ENCODE data around the gene ATP7B. TPM values are rescaled to one million over a fixed set of nuclear protein-coding genes. Genes with fewer than 3 reads are reported as not detected.

Gene ATP7B
- total RNA-seq, 1 donor from 2014 or later: 3.4 TPM

DNA sequence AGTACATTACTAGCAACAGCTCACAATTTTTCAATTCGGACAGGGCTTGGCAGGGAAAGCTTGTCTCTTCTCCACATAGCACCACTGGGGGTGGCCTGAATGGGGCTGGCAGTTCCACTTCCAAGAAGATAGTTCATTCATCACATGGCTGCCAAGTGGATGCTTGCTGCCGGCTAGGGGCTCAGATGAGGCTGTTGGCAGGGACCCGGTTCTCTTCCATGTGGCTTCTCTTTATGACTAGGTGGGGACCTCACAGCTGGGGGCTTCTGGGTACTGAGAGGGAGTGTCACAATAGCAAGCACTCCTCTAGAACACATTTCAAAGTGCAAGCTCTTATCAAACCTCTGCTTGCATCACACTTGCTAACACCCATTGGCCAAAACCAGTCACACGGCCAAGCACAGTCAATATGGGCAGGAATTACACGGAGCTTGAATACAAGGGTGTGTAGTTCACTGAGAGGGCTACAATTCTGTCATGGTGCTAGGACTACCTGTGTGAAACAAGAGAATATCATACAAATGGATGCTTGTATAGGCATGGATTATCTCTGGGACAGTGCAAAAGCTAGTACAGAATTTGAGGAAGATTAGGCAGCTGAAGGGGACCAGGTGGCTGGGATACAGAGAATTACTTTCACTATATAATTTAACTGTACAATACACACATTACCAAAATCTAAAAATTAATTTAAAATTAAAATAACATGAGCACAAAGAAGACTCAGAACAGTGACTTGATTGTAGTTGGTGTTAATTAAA is 32.3 kb downstream of the ATP7B start:
- no peak for DNase-seq (ENCODE audit: low read depth, low spot score)

DNA sequence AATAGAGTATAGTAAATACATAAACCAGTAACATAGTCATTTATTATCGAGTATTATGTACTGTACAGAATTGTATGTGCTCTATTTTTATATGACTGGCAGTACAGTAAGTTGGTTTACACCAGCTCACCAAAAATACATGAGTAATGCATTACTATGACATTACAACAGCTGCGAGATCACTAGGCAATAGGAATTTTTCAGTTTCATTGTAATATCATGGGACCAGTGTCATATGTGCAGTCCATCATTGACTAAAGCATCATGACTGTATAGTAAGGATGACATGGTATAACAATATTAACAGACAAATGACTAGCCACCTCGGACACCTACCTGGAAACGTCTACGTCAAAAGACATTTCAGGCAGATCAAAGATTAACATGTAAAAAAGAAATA is 33.6 kb downstream of the ATP7B start:
- DNase-seq (ENCODE audit: low read depth, low spot score): no peak

DNA sequence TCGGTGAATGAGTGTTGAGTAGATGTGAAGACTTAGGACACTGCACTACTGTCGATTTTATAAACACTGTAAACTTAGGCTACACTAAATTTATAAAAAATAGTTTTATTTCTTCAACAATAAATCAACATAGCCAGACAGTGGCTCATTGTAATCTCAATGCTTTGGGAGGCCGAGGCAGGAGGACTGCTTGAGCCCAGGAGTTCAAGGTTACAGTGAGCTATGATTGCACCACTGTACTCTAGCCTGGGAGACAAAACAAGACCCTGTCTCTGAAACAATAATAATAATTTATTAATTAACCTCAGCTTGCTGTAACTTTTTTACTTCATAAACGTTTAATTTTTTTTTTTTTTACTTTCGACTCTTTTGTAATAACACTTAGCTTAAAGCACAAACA is 34.4 kb downstream of the ATP7B start:
- no peak for DNase-seq (ENCODE audit: low read depth, low spot score)

DNA sequence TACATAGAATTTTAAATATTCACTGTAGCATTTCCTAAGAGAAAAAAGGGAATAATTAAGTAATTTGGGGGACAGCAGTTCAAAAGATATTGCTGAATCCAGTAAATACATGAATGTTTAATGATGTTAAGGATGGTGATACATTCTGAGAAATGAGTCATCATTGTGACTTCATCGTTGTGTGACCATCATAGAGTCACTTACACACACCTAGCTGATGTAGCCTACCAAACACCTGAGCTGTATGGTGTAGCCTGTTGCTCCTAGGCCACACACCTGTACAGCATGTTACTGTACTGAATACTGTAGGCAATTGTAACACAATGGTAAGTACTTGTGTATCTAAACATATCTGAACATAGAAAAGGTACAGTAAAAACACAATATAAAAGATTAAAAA is 34.8 kb downstream of the ATP7B start:
- no peak for DNase-seq (ENCODE audit: low read depth, low spot score)

DNA sequence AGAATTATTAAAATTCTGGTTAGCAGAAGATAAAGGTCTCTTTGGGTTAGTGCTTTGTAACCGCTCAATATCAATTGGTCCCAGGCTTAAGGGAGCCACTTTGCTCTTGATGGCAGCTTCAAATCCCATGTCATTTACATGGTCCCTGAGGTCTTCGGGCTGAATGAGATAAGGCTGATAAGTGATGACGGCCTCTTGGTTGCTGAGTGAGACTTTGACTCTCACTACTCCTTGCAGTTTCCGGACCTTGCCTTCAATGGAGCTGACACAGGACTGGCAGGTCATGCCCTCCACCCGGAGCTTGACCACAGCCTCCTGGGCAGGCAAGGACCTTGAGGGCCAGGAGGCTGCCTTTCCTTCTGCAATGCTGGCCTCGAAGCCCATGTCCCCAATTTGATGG is 36.8 kb downstream of the ATP7B start:
- DNase-seq (ENCODE audit: low read depth, low spot score): no peak

DNA sequence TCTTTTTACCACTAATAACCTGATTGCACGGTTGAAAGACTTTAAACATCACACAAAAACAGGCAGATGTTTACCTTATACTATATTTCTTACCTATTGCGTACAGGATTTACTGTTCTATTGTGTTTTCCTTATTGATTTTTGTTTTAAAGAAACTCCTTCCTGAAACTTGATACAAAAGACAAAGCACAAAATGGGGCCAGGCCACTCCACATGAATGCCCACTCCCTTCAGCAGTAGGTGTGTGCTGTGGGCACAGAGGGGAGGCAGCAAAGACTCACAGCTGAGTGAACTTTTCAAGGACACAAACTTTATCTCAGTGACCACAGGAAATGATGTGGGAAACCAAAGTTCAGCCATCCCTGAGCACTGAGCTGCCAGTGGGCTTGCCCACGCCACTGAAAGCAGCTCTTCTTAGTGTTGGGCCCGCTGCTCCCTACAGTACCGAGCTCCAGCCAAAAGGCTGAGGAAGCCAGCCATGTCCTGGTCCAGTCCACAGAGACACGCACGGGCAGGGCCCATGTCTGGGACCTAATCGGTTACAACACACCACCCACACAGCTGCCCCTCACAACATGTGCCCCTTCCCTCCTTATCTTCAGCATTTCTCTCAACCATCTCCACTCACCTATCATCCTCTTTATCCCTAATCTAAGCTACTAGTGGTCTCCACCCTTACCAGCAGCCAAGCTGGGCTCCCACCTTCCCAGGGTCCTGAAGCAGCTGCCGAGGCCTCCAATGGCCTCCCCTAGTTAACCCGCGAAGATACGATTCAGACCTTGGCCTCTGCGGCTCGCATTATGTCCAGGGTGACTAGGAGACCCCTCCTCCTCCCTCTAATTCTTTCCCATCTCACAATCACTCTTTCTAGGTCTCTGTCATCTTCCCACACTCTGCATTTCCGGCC is 39.5 kb downstream of the ATP7B start:
- DNase-seq (ENCODE audit: low read depth, low spot score): no peak

DNA sequence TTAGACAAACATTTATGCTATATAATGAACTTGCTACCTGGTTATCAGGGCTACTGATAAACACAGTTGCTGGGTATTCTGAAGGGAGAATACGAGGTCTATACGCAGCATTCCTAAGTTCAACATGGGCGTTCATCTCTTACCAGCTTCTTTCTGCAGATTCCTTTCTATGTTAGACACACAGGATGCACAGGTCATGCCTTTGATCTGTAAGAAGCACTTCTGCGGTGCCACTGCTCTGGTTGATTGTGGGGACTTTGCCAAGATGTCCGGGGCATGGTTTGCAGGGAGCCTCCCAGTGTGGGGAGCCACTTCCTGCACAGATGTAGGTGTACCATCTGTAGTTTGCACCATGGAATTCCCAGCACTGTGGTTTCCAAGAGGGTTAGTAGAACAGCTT is 40.9 kb downstream of the ATP7B start:
- no peak for DNase-seq (ENCODE audit: low read depth, low spot score)

DNA sequence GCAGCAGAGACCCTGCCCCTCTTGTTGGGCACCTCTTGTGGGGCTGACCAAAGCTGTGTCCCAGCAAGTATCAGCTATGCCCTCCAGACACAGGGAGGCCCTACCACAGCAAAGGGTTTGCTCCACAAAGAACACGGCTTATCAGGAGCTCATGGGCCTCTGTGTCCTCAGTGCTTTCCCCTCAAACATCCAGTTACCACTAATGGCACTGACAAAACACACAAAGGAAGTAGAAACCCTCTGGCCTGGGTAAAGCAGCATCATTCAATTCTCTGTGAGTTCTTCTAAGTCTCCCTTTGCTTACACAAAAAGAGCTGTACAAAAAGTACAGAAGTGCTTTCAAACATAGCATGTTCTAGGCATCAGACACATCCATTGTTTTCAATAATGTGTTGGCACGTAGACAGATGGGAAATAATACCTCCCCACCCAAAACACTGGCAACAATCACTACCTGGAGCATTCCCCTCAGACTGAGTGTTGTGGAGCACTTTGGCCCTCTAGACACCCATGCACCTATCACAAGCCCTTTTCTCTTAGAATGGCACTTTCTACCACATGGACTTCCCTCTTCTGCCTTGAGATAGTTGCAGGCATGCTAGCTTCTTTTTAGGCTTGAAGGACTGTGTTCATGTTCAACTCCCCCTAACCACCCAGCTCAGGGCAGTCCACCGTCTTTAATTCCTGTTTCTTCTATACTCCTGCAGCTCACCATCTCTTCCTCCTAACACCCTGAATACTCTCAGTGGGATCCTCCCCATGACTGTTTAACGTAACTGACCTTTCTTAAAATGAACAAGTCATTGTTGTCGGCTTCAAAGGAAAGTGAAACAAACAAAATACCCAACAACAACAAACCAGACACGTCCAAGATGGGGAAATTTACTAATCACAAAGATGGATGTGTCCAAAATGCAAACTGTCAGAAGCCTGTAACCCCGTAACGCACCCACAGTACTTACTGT is 43.5 kb downstream of the ATP7B start:
- DNase-seq (ENCODE audit: low read depth, low spot score): no peak

DNA sequence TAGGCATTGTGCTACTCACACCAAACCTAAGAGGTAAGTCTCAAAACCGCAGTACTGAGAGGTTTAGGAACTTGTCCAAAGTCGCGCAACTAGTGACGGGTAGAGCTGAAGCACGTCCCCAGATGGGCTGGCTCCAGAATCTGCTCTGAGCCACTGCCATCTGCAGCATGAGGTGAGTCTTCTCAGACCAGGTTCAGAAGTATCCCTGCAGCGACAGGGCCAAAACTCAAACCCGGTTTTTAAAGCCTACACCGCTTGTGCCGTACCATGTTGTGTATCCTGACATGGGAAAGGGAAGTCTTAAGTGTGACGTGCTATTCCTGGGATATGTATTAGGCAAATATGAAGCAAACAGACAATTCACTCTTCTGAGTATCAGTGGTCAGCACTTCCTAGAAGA is 45.1 kb downstream of the ATP7B start:
- no peak for DNase-seq (ENCODE audit: low read depth, low spot score)

DNA sequence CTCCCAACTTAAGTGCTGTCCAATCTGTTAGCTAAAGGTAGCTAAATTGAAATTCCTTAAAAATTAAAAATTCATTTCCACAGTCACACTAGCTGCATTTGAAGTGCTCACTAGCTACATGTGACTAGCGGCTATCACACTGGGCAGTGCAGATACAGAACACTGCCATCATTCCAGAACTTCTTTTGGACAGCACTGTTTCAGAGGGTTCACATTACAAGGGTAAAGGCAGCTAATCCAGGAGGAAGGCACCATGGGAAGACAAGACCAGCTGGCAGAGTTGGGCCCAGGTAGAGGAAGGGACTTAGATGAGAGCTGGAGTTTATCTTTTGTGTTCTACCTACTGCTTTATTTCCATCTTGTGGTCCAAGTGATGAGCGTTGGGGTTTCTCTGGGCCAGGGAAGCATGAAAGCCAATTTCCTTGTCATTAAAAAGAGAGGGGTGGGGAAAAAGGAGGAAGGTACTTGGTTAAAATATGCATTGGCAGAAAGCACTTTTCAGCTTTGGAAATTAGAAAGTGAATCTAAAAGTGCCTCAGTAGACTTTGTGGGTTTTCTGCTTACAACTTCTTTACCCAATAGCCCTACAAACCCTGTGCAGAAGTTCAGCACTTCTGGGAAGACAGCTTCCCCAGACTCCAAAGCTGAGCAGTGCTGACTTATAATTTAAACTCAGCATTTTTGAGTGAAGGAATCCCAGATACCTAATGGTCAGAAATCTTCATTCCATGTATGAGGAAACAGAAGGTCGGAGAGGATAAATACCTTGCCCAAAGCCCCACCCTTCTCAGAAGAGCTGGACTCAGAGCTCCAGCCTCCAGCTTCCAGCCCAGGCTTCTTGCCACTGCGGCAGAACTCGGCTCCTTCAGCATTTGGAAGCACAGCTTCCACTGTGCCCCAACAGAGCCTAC is 49.5 kb downstream of the ATP7B start:
- DNase-seq (ENCODE audit: low read depth, low spot score): no peak

DNA sequence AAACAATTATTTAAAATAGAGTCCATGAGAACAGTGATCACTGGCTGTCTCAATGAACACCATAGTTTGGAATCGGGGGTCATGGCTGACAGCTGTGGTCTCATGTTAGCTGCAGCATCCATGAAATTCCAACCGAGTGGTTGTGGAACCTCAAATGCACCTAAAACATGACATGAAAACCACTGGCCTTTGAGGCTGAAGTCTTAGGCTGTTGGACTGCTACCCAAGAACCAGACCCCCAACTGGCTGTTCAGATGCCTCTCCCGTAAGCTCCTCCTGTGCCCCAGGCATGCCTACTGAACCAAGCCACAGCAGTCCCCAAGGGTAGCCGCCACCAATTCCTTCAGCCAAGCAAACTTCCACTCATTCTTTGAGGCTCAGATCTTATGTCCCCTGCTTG is 50.5 kb downstream of the ATP7B start:
- DNase-seq (ENCODE audit: low read depth, low spot score): no peak

DNA sequence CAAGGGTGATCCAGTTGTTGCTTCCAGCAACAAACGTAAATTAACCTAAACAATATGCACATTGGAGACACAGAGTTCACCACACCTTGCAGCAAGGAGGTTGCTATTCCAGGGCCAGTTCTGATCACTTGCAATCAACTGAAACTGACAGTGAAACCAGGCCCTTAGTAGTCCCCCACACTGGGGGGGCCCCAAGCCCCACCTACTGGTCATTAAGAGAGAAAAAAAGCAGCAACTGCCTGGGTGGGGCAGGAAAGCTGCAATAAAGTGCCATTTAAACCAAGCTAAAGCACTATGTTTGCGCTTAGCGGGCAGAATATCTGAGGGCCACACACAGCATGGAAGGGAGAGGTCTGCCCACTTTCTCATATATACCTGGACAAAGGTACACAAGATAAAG is 51.5 kb downstream of the ATP7B start:
- no peak for DNase-seq (ENCODE audit: low read depth, low spot score)

DNA sequence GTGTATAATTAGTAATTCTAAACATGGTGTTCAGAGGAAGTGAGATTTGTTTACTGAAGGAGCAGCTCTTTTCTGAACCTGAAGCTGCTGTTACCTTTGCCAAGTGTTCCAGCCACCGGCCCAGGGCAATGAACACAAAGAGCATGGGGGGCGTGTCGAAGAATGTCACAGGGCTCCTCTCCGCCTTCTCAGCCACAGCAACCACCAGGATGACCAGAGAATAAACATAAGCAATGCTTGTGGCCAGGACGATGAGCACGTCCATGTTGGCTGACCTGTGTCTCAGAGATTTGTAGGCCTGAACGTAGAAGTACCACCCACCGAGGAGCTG is 53.1 kb downstream of the ATP7B start:
- no peak for DNase-seq (ENCODE audit: low read depth, low spot score)

DNA sequence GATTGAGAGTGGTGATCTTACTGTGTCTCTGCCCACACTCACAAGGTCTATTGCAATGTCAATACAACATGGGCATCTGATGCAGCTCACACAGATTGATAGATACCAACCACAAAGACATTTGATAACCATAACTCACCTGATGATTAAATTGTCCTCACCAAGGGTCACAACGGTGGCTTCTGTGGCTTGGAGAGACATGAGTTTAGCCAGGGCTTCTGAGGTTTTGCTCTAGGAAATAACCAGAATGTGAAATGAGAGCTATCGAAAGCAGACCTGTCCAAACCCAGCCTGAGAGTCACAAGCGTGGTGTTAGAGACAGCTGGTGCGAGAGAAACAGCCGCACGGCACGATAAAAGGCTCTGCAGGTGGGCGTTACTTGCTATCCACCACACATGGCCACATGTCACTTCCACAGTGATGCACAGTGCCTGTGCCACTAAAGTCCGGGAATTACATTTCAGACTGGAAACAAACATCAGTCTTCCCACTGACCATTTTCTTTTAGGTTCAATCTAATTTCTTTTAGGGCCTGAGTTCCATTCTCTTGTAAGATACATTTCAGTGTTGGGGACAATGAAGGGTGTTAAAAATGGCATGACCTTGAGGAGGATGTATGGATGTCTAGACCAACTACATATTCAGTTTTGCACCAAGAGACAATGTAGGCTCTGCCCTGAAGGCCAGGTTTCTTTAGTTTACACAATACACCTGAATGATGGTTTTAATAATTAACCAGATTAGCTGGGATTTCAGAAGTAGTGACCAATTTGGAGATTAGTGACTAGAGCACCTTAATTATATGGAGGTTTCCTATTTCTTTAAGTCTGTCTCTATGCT is 53.7 kb downstream of the ATP7B start:
- DNase-seq (ENCODE audit: low read depth, low spot score): no peak

DNA sequence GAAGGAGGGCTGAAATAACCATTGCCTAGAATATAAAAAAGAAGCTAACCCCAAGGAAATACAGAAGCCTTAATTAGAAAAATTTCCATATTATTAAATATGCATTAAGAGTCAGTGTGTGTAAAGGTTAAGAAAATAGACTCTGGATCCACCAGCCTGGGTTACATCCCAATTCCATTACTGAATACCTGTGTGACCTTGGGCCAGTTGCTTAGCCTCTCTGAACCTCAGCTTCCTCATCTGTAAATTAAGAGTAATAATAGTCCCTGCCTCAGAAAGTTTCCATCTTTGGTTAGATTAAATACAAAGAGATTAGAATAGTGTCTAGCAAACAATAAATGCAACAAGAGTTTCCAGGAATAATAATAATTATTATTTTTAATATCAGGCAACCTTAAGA is 54.5 kb downstream of the ATP7B start:
- no peak for DNase-seq (ENCODE audit: low read depth, low spot score)

DNA sequence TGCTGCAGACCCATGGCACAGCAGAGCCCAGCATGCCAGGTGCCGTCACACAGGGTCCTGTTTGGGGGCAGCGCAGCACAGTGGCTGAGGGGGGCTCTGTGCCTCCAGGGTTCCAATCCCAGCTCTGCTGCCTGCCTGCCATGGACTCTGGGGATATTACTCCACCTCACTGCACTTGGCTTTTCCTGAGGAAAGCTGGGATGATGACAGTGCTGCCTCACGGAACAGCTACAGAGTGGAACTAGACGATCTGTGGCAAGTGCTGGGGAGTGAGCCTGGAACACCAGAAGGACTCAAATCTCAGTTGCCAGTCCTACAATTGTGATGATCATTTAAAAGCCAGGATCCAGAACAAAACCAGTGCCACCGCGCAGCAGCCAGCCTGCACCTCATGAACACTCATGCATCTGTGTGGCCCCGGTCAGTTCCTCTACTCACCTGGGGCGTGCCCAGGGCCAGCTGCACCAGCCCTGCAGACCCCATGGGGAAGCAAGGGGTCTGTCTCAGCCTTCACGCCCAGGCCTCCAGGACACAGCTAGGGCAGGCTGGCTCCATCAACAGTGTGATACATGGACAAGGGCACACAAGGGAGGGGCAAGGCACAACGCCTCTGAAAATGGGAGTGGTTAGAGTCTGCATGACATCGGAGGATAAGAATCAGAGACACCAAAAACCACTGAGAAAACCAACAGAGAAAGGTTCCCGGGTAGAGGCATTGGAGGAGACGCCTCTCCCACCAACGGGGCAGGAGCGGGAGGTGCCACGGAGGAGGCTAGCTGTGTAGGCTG is 55.2 kb downstream of the ATP7B start:
- DNase-seq (ENCODE audit: low read depth, low spot score): no peak

DNA sequence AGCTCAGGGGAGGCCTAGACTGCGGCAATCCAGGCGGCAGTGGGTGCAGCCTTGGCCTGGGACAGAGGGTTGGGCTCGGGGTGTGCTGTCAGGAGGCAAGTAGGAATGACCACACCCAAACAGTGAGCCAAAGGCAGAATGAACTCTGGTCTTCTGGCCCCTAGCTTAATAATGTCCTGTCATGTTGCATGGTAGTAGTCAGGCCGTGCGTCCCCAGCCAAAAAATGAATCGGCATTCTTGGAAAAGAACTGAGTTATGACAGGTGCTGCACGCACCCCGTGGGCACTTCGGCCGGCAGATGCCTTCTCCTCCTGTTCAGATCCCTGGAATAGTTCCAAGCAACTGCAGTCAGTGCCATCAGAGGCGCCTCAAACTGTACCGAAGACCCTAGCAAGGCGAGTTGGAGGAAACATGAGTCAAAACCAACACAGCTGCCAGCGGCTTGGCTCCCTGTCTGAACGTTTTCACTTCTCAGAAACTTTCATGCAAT is 55.9 kb downstream of the ATP7B start:
- DNase-seq (ENCODE audit: low read depth, low spot score): no peak

DNA sequence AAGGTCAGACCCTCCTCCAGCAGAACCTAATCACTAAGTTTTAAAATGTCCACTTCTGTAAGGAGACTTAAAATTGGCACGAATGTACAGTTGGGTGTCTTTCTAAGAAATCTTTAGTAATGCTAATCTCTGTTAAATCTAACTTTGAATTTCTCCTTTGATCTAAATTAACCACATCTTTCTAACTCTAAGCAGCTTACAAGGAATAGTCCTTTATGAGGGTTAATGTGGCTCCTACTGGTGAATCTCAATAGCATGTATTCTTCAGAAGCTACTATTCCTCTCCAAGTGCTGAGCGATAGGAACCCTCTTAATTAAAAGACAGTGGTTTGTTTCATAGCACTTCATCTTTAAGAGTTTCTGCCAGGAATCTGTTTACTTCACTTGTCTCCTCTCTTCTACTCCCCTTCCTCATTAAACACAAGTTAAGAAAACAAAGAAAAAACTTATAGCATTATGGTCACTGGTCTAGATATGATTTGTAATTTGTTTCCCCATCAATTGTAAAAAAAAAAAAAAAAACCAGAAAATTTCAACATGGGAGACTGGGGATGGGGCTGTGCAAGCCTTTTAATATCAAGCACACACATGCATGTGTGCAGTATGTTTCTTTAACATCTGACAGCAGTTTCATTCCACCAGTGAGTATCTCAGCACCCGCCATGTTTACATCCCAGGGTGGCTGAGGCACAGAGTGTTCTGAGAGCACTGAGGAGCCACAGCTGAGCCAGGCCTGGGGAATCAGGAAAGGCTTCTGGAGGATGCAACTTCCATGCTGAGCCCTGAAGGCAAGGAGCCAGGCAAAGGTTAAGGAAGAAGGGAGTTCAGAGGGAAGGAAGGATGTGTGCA is 57.7 kb downstream of the ATP7B start:
- no peak for DNase-seq (ENCODE audit: low read depth, low spot score)
